Measurements from ENCODE around the gene ATG5.

ATG5 gene

GRCh38 chr6:106147476-106147875, 178.1 kb downstream of the ATG5 start:
- POLR2A ChIA-PET = no interaction called here
- CTCF ChIA-PET = interaction anchor here (1.3 to 2.4 kb wide), 3 partner anchors 9 to 16 kb away, joined by 3 to 7 read pairs (median 4); no protein-coding TSS in a partner anchor
- no peak for TF ChIP-seq CTCF (IDR thresholded peaks at IDR 0.05; ENCODE audit: insufficient read depth, low read length, missing control alignments)
- H3K4me3 ChIP-seq (ENCODE audit: low read depth, low read length) = no peak overlapping the region
- DNase-seq (ENCODE audit: low read depth, low spot score) = no peak

DNA sequence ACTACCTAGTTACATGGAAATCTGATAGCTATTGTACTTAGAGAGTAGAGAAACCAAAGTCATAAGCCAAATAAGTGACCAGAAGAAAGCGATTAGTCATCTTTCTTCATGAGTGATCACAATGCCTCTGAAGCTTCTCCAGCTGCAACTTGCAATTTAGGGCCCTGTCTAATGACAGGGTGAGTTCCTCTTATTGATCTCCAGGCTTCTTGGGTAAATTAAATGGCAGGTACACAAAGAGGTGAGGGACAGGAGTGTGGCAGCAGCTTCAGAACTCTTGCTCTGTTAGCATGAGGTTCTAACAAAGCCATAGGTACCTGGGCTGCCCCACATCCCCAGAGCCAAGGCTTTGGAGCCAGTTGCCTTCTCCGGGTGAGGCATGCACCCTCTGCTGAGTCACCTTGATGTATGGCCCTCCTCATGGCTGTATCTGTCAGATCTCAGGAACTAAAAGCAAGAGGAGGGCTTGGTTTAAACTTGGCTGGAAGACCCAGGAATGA, 178.7 kb downstream of the ATG5 start:
- no peak for TF ChIP-seq CTCF (IDR thresholded peaks at IDR 0.05; ENCODE audit: insufficient read depth, low read length, missing control alignments)
- no peak overlapping the region for H3K4me3 ChIP-seq (ENCODE audit: low read depth, low read length)
- POLR2A ChIA-PET = no interaction called here
- no peak for DNase-seq (ENCODE audit: low read depth, low spot score)
- CTCF ChIA-PET = interaction anchor here (0.8 to 2.4 kb wide), 4 partner anchors 10 to 154 kb away, joined by 3 to 7 read pairs (median 4); no protein-coding TSS in a partner anchor

- POLR2A ChIA-PET = no interaction called here
- no peak for TF ChIP-seq CTCF (IDR thresholded peaks at IDR 0.05; ENCODE audit: insufficient read depth, low read length, missing control alignments)
- DNase-seq (ENCODE audit: low read depth, low spot score) = no peak
- CTCF ChIA-PET = no interaction called here
- no peak overlapping the region for H3K4me3 ChIP-seq (ENCODE audit: low read depth, low read length)
Measured at GRCh38 chr6:106145741-106146227, 179.8 kb downstream of the ATG5 start.

GRCh38 chr6:106145144-106145543, 180.4 kb downstream of the ATG5 start:
- TF ChIP-seq CTCF (IDR thresholded peaks at IDR 0.05; ENCODE audit: insufficient read depth, low read length, missing control alignments) = no peak
- ChIA-PET CTCF (no interaction called here), POLR2A (no interaction called here)
- H3K4me3 ChIP-seq (ENCODE audit: low read depth, low read length) = no peak overlapping the region
- no peak for DNase-seq (ENCODE audit: low read depth, low spot score)

GRCh38 chr6:106143665-106144064, 181.9 kb downstream of the ATG5 start:
- POLR2A ChIA-PET = no interaction called here
- H3K4me3 ChIP-seq (ENCODE audit: low read depth, low read length) = no peak overlapping the region
- CTCF ChIA-PET = interaction anchor here (1.4 to 2.2 kb wide), 2 partner anchors 11 kb away, joined by 3 to 7 read pairs; no protein-coding TSS in a partner anchor
- DNase-seq (ENCODE audit: low read depth, low spot score) = no peak
- TF ChIP-seq CTCF (IDR thresholded peaks at IDR 0.05; ENCODE audit: insufficient read depth, low read length, missing control alignments) = no peak

- no peak for TF ChIP-seq CTCF (IDR thresholded peaks at IDR 0.05; ENCODE audit: insufficient read depth, low read length, missing control alignments)
- H3K4me3 ChIP-seq (ENCODE audit: low read depth, low read length) = no peak overlapping the region
- DNase-seq (ENCODE audit: low read depth, low spot score) = no peak
- ChIA-PET POLR2A (no interaction called here), CTCF (interaction anchor here (1.4 to 2.2 kb wide), 2 partner anchors 11 to 12 kb away, joined by 3 to 7 read pairs; no protein-coding TSS in a partner anchor)
Measured at GRCh38 chr6:106142876-106143431, 182.6 kb downstream of the ATG5 start.

All from AG04449 (cell line).